GM21619 (cell line): ENCODE results near the gene VTI1A.
A peak's percentile ranks its signal among the peaks of the same experiment; 100 is the strongest.

Source experiments
- ATAC-seq: cut with Tn5 transposase; IDR thresholded peaks from one replicate; pipeline ENCODE4 v1.9.1; 2021; ENCODE audit not compliant: unreplicated experiment

VTI1A gene

DNA sequence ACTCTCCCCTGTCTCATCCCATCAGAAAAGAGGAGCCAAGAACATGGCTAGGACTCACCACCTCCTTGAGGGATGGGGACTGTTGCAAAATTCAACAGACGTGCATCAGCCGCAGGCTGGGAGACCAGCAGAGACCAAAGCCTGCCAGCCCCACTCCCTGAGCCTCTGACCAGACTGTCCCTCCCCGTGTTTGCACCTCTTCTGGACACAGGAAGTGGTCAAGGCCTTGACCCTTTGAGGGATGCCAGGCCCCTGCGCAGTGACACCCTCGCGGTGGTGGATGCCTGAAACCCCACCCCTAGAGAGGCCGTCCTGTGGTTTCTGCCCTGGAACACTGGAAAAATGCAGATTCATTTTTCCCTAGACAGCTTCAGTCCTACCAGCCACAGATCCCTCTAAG, 374.6 kb downstream of the VTI1A start:
- no peak for ATAC-seq

DNA sequence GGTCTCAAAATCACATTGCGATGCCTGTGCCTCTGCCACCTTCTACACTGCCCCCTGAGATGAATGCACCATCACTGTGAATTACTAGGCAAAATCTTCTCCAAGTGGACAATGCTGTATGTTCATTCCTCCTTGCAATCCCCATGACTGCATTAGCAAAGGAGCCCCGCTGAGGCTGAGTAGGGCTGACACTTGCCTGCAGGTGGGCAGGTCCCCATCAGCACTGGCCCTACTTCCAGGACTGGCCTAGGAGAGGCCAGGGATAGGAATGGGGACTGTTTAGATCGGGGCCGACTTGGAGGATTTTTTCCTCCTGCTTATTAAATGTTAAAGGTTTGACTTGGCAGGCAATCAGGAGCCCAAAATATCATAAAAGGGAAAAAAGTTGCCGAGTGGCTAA, 376.0 kb downstream of the VTI1A start:
- no peak for ATAC-seq

DNA sequence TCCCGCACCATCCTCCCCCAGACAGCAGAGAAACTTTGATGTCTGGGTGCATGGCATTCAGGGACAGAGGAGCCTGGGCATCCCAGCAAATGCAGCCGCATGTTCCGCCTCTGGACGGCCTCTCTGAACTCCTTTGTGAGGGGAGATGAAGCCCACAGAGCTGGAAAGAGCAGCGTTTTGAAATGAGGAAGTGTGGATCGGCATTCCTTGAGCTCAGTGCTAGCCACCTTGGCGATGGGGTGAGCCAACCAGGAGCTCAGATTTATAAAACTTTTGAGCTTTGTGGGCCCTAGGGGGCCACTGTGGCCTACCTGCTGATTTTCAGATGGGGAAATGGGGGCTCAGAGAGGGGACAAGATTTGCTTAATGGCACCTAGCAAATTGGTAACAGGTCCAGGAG, 376.6 kb downstream of the VTI1A start:
- ATAC-seq, result no peak

DNA sequence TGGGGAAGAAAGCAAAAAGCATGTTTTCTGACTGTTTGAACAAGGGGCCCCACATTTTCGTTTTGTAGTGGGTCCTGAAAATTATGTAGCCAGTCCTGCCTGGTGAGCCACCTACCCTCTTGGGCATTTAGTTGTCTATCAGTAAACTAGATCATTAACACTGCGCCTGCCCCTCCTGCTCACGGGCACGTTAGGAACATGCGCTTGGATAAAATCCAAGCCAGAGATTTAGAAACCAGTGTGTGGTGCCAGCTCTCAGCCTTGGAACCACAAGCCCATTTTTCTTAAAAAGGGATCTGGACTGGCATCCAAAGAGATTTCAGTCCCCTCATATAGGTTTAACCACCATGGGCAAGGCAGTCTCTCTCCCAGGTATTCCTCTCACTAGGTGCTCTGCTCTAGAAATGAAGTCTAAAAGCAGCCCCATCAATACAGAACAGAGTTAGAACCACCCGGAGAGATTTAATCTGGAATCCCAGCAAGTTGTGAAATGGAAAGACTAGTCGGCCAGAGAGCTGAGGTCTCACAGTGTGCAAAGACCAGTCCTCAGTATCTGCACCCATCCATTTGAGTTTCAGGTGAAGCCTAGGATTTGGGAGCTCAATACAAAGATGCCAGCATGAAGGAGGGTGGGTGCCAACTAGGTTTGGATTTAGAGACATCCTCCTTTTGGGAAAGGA, 379.1 kb downstream of the VTI1A start:
- ATAC-seq, result no peak

DNA sequence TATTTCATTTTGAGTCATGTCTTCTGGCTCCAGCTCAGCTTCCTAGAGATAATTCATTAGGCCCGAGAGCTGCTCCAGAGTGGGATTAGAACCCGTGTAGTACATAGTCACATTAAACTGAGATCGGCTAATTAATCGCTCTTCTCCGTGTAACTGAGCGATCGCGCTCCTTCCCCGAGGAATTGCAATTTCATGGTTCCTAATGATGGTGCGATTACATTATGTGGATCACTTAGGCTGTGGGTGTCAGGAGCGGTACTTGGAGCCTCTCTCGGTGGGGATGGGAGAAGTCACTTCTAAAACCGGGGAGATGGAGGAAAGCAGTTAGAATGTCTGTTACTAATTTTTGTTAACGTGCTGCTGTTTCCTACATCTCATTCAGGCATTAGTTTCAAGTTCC, 380.1 kb downstream of the VTI1A start:
- ATAC-seq, result no peak

DNA sequence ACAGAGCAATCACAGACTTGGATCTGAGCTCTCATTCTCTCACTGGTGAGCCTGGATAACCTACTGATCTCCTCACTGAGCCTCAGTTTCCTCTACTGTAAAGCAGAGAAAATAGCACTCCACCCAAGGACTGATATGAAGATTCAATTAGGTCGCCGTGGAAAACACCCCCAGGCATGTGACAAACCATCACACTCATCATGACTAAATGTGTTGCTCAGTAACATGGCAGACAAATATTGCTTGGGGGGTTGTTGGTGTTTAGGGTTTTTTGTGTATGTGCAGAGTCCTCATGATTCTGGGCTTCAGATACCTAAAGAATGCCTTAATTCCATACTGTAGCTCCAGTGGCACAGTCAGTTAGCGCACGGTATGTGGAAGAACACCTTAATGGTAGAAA, 380.9 kb downstream of the VTI1A start:
- no peak for ATAC-seq

DNA sequence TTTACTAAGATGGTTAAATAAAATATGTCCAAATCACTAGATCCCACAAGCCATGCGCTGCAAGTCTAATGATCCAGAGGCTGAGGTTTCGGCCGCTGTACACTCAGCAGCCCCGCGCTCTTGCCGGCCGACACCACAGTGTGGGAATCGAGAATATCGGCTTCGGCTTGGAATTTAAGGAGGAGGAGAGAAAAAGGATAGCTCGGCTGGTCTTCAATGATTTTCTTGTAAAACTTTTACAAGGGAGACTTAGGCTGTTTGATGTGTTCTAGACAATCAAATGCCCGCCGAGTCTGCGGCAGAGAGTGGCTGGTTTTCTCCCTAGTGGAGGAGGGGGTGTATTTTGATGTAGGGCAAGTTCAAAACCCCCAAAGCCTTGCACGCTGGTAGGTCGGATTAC, 384.8 kb downstream of the VTI1A start:
- ATAC-seq, result no peak

DNA sequence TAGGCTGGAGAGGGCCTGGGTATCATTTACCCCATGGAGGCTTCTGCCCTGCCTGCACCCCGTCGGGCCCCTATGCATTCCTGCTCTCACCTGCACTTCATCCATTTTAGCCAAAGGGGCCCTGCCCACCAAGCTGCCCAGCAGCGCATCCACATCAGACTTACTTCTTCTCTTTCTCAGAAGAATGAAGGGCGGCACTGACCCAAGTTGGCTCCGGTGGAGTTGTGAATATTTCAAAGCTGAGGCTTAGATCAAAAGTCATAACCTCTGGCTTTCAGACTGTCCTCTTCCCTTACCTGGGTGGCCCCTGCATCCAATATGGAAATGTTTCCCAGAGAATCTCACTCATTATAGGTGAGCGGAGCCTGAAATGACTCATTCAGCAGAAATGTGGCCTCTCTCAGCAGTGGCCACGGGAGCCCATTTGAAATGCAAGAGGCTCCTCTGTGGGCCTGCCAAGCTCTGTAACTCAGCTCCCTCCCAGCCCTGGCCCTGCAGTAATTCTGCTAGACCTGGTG, 385.4 kb downstream of the VTI1A start:
- no peak for ATAC-seq

DNA sequence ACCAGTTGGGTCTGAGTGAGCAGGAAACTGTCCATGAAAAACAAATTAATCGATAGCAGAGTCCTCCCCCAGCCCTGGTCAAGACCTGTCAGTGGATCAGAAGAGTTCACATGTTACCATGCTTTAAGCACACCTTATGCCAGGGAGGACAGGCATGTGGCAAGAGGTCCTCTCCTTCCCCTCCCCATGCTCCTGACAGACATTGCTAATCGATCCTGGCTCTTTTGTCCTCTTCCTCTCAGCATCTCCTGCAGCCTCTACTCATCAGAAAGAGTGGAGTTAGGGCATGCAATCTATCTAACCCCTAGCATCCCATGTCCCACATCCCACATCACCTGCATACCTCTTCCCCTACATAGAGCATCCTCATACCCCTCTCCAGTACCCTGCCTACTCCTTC, 385.9 kb downstream of the VTI1A start:
- no peak for ATAC-seq

DNA sequence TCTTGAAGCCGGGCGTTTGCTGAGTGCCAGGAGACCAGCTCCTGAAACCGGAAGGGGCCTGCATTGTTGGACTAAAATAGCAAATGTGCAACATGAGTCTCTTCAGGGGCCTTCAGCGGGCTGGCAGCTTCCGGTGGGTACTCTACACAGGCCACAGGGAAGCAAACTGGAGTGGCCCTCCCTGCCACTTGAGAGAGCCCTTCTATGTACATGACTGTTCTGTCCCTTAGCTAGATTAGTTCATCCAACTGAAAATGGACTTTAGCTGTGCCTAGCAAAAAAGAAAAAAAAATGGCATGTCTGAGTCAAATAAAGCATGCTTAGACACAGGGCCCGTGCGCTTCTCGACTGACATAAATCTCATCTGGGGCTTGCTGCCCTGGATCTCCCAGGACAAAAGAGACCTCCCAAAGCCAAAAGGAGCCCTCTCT, 387.8 kb downstream of the VTI1A start:
- no peak for ATAC-seq

DNA sequence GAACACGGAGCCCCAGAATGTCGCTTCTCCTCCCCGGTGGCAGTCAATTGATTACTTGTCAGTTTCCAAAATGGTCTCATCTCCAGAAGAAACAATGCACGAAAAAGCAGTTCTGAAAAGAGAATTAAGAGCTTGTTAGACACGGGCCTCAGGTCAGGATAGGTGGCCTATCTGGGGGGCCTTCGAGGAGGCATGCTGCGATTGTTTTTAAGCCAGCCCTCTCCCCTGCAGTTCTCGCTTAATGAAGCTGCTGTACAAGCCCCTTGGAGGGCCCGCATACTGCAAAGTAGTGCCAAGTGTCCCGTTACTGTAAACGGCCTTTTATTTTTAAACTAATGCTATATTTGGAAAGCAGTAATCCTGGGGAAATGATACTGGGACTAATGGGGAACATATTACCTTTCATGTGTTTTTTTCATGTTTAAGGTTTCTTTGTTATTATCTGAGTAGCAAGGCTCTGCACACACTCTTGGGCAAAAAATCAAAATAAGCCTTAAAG, 388.3 kb downstream of the VTI1A start:
- ATAC-seq, result no peak

DNA sequence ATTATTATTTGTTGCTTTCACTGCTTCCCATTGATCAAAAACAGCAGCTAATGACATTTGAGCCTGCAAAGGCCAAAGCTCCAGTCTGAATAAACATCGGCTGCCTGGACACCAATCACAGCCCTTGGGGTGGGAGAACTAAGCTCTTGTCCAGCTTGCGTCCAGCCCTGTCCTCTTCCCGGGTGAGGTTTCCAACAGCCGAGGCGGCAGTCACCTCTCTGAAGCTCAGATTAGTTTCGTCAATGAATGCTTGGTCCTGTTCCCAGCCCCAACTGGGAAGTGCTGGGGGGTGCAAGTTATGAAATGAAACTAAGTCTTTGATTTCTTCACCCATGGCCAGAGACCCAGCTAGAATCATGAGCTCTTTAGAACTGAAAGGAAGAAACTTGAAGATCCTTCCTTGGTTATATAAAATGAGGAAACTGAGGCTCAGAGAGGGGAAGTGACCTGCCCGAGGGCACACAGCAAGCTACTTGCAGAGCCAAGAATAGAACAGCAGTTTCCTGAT, 389.0 kb downstream of the VTI1A start:
- ATAC-seq, result no peak

DNA sequence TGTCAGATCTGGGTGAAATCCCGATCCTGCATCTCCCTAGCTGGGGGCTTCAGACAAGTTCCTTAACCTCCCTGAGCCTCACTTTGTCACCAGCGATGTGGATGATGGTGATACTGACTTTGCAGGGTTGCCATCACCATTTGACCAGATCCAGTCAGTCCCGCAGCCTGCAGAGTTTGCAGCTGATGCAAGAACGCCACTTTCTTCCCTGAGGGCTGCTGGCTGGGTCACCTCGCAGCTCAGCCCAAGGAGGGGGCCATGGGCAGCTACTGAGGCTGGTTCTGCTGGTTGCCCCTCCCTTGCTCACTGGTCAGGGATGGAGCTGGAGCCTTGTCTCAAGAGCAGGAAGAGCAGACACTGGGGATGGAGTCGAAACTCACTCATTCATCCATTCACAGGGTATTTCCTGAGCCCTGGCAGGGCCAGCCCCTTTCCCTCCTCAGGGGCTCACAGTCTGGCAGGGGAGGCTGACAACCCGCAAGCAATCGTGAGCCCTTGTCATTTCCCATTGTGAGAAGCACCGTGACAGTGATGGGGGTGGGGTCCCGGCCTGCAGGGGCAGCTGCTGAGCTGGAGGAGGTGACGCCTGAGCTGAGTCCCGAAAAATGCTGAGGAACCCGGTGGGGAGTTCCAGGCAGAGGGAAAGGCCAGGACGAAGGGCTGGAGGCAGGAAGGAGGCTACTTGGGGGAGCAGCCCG, 391.9 kb downstream of the VTI1A start:
- no peak for ATAC-seq

DNA sequence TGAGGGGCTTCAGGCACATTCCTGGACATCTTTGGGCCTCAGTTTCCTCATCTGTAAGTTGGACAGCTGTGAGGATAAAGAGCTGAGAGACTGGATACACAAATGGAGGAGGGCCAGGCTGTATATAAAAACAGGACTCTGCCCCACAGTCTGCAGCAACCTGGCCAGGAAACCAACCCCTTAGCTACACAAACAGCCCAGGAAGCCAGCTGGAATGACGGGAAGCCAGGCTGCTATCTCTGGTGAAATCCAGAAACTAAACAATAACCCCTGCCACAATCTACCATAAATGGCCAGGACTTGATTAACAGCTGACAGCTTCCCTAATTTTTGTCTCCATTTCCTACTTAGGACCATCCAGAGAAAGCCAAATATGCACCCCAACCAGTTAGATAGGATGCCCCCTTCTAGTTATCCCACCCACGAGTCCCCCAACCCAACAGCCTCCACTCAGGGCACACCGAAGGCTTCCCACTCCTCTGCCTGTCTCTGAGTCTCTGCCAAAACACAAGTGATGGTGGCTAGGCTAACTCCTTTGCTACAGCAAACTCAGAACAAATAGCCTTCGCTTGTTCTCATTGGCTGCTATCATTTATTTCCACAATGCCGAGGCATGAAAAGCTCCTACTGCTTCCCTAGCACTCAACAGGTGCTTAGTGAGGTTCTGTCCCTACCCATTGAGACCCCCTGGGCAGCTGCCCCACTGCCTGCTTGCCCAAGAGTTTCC, 393.1 kb downstream of the VTI1A start:
- ATAC-seq, result no peak

DNA sequence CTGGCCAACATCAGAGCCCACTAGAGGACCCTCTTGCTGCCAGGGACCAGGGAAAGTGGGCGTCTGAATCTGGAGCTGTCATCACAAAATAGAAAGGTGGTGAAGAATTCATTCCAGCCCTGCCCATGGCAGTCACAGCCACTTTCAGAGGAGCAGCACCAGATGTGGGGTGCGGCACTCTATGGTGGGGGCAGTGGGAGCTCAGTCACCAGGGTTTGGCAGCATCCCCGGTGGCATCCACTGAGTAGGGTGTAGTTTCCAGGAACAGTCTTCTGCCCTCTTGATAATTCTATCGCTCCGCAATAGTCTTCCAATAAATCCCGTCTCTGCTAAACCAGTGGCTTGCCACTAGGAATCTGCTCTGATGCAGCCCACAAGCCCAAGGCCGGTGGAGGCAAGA, 394.5 kb downstream of the VTI1A start:
- no peak for ATAC-seq

DNA sequence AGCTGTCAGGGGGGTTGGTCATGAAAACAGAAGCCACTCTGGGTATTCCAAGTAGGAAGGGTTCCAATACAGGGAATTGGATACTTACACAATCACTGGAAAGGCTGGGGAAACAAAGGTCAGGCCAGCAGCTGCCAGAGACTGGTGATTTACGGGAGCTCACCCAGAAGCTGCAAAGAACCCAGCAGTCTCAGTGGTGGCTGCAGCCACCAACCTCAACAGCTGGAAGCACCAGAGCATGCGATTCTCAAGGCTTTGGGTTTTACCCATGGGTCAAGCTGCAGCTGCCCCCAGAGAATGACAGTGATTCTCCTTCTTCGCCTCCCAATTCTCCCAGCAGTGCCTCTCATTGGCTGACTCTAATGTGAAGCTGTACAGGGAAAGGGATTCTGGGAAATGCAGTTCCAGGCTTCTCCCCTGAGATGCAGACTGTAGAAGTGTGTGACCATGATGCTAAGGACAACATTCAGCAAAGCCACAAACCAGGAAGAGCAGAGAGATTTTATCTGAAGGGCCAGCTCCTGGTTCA, 395.9 kb downstream of the VTI1A start:
- ATAC-seq, result peak; percentile 94

DNA sequence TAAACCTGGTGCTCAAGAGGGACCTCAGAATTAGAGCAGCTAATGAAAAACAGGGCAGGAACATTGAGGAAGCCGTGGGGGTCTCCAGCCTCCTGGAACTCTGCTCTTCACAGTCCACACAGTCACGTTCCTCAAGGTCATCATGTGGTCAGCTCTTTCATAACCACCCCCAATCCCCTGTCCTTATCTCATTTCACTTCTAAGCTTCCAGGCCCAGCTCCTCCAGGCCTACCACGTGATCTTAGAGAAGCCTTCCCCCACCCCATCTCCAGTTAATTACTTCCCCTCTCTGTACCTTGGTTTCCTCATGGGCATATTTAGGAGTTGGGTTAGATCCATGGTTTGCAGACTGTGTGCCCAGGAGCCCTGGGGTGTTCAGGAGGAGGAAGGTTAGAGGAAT, 396.6 kb downstream of the VTI1A start:
- no peak for ATAC-seq

DNA sequence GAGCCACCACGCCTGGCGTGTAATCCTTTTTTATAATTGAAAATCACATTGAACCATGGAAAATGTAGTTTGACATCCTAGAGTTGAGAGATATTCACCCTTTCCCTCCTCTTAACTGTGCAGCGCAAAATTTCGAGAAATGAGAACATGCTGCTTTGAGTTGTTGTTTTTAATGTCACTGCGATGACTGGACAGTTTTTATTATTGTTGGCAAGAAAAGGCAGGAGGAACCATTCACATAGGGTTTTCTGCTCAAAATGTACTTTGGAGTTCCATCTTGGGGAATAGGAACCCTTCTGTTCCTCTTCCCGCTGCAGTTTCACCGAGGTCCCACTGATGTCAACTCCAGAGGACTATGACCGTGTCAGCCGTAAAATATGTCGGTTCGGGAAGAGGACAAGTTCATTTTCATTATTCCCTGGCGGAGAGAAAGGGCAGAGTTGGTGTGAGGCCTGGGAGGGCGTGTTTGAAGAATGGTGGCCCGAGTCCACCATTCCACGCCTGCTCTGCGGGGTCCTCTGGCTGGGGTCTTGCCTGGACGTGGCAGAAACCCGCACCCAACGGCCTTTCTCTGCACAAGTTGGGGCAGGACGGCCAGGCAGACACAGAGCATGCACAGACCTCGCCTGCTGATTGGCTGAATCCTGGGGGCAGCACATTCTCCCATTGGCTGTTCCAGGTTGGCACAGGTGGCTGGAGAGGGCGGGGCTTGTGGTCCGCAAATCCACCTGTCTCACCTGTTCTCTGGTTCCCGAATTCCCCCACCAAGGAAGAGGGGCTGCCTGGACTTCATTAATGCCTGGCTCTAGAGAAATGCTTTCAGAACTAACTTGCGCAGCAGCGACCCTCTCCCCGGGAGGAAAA, 397.9 kb downstream of the VTI1A start:
- ATAC-seq, result no peak

DNA sequence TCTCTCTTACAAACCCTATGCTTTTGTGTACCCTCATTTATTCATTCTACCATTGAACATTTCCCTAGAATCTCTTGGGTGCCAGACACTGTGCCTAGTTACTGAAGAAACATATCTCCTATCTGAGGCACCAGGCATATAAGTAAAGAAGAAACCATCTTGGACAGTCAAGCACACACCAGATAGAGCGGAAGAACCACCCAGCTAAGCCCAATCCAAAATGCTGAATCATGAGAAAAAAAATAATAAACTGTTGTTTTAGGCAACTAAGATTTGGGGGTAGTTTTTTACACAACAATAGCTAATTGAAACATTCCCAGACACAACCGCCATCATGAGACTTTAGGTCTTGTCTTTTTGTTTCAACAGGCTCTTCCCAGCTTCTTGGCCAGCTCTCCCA, 400.8 kb downstream of the VTI1A start:
- ATAC-seq, result no peak

DNA sequence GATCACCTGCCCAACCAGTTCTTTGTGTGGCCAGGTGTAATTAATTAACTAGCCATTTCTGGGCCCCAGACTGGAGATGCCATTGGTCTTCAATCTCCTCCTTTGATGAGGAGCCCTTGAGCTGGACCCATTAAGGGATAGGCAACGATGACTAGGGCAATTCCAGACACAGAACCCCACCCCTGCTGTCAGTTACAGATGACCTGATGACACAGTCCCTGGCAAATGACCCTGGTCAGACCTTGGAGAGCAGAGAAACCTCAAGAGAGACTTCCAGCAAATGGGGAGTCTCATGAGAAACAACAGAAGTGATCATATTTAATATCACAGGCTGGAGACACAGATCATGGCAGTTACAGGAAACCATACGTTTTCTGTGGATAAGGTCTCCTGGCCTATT, 401.2 kb downstream of the VTI1A start:
- ATAC-seq, result no peak
